ENCODE data around the gene MTHFD2.
"Not testable (repeated sequence)": the region's sequence is repeated elsewhere in the genome, so short reads cannot be mapped to it uniquely, and the experiment has no call there.

The MTHFD2 gene

GRCh38 chr2:74205596-74205995, 7.2 kb downstream of the MTHFD2 start:
- peak overlapping the region; percentile 26 for H3K4me3 ChIP-seq (ENCODE audit: low read depth, low read length)
- peak; percentile 59 for DNase-seq (ENCODE audit: low read depth)
- TF ChIP-seq CTCF (IDR thresholded peaks at IDR 0.05; ENCODE audit: low read depth, low read length) (no peak), POLR2A (IDR thresholded peaks at IDR 0.05; ENCODE audit: extremely low read depth, insufficient read length) (no peak), MYC (IDR thresholded peaks at IDR 0.05; ENCODE audit: low read depth, low read length) (no peak)
- TF ChIP-seq, protein P1, sequence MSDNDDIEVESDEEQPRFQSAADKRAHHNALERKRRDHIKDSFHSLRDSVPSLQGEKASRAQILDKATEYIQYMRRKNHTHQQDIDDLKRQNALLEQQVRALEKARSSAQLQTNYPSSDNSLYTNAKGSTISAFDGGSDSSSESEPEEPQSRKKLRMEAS (IDR thresholded peaks at IDR 0.05; ENCODE audit: low read depth, low read length), result no peak

DNA sequence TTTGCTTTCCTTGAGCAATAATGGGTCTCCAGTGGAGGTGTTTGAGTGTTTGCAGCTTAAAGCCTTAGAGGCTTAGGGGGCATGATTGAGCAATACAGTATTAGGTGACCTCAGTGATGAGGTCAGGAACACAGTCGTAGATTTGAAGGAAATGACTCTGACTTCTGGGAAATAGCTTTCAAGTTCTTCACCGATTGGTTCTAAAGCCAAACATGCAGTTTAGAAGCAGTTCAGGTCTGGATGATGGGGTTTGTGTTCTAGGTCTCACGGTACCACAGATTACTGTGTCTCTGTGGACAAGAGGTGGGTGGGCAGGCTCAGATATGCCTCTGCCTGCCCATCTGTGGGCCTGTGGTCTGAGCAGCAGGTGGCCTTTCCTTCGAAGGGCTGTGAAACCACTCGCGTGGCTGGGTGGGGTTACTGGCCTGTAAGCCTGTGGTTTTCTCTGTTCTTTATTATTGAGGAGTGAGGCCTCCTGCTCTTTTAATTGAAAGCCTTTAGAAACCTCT, 7.8 kb downstream of the MTHFD2 start:
- DNase-seq (ENCODE audit: low read depth), result peak; percentile 85
- peak overlapping the region; percentile 26 for H3K4me3 ChIP-seq (ENCODE audit: low read depth, low read length)
- no peak for TF ChIP-seq CTCF (IDR thresholded peaks at IDR 0.05; ENCODE audit: low read depth, low read length)
- TF ChIP-seq POLR2A (IDR thresholded peaks at IDR 0.05; ENCODE audit: extremely low read depth, insufficient read length), result no peak
- no peak for TF ChIP-seq MYC (IDR thresholded peaks at IDR 0.05; ENCODE audit: low read depth, low read length)
- TF ChIP-seq, protein P1 (IDR thresholded peaks at IDR 0.05; ENCODE audit: low read depth, low read length), result no peak

GRCh38 chr2:74212702-74213410, 14.4 kb downstream of the MTHFD2 start:
- no peak overlapping the region for H3K4me3 ChIP-seq (ENCODE audit: low read depth, low read length)
- TF ChIP-seq POLR2A (IDR thresholded peaks at IDR 0.05; ENCODE audit: extremely low read depth, insufficient read length) (no peak), MYC (IDR thresholded peaks at IDR 0.05; ENCODE audit: low read depth, low read length) (no peak), CTCF (IDR thresholded peaks at IDR 0.05; ENCODE audit: low read depth, low read length) (no peak)
- TF ChIP-seq, protein P1 (IDR thresholded peaks at IDR 0.05; ENCODE audit: low read depth, low read length), result no peak
- DNase-seq (ENCODE audit: low read depth), result no peak

GRCh38 chr2:74215771-74216170, 17.4 kb downstream of the MTHFD2 start:
- H3K4me3 ChIP-seq (ENCODE audit: low read depth, low read length); DNase-seq (ENCODE audit: low read depth): not testable (repeated sequence)

GRCh38 chr2:74216642-74217041, 18.2 kb downstream of the MTHFD2 start:
- TF ChIP-seq POLR2A (IDR thresholded peaks at IDR 0.05; ENCODE audit: extremely low read depth, insufficient read length), result no peak
- no peak for TF ChIP-seq CTCF (IDR thresholded peaks at IDR 0.05; ENCODE audit: low read depth, low read length)
- TF ChIP-seq MYC (IDR thresholded peaks at IDR 0.05; ENCODE audit: low read depth, low read length), result no peak
- TF ChIP-seq, protein P1 (IDR thresholded peaks at IDR 0.05; ENCODE audit: low read depth, low read length), result no peak
- no peak overlapping the region for H3K4me3 ChIP-seq (ENCODE audit: low read depth, low read length)
- no peak for DNase-seq (ENCODE audit: low read depth)

GRCh38 chr2:74219846-74220486, 21.6 kb downstream of the MTHFD2 start:
- no peak for TF ChIP-seq POLR2A (IDR thresholded peaks at IDR 0.05; ENCODE audit: extremely low read depth, insufficient read length)
- TF ChIP-seq MYC (IDR thresholded peaks at IDR 0.05; ENCODE audit: low read depth, low read length), result no peak
- TF ChIP-seq CTCF (IDR thresholded peaks at IDR 0.05; ENCODE audit: low read depth, low read length), result no peak
- TF ChIP-seq, protein P1 (IDR thresholded peaks at IDR 0.05; ENCODE audit: low read depth, low read length), result no peak
- no peak overlapping the region for H3K4me3 ChIP-seq (ENCODE audit: low read depth, low read length)
- DNase-seq (ENCODE audit: low read depth), result no peak
